Body of pancreas (tissue), 4 donors: Measurements from ENCODE around the gene KLF17.

Source experiments
- POLR2A ChIP-seq, 3 donors: fragments of 450-650 bp; IDR thresholded peaks; one replicate each; pipeline ENCODE4 v1.6.1; 2016; ENCODE audit warnings: antibody characterized with exemption in 3 of 3, mild to moderate bottlenecking in 2 of 3
- TF ChIP-seq, protein P1 (sequence below), 7 experiments: fragments of 450-650 bp in 4 of 7; fragments of 200-600 bp in 3 of 7; sonication (generic) in 3 of 7; IDR thresholded peaks; one replicate each; pipeline ENCODE4 v1.5.1; 2016 to 2019; ENCODE audit warnings: antibody characterized with exemption in 7 of 7

DNA sequence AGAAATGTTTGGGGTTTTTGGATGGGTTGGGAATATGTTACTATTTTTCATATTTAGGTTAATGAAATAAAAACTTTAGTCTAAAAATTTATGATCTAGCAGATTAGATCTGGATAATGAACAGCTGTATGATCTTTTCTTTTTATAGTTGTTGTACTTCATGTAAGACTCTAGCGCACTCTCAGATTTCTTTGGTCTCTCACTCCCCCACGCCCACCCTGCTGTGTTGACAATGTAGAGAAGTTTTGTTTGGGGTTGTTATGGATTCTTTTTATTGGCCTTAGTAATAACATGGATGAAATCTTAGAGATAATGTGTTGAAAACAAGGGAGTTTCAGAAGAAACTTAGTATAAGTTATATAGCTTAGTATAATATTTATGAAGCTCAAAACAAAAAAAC is 17.3 kb downstream of the KLF17 start:
- TF ChIP-seq POLR2A (IDR thresholded peaks at IDR 0.05): no peak
- TF ChIP-seq, protein P1, sequence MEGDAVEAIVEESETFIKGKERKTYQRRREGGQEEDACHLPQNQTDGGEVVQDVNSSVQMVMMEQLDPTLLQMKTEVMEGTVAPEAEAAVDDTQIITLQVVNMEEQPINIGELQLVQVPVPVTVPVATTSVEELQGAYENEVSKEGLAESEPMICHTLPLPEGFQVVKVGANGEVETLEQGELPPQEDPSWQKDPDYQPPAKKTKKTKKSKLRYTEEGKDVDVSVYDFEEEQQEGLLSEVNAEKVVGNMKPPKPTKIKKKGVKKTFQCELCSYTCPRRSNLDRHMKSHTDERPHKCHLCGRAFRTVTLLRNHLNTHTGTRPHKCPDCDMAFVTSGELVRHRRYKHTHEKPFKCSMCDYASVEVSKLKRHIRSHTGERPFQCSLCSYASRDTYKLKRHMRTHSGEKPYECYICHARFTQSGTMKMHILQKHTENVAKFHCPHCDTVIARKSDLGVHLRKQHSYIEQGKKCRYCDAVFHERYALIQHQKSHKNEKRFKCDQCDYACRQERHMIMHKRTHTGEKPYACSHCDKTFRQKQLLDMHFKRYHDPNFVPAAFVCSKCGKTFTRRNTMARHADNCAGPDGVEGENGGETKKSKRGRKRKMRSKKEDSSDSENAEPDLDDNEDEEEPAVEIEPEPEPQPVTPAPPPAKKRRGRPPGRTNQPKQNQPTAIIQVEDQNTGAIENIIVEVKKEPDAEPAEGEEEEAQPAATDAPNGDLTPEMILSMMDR (IDR thresholded peaks at IDR 0.05): no peak
